Neural cell (in vitro differentiated cells): ENCODE measurements around the gene BABAM1. TPM values are rescaled to one million over a fixed set of nuclear protein-coding genes. Genes with fewer than 3 reads are reported as not detected.

Source experiments
- H2AFZ ChIP-seq: fragments of 200-600, 300-800 bp; sonication (generic), shearing (Covaris generic); 2 replicates; pipeline ENCODE4 v1.6.0; 2014; ENCODE audit warnings: low read depth, mild to moderate bottlenecking, antibody characterized with exemption, low read length, moderate library complexity
- H3F3A ChIP-seq: fragments of 200-600 bp; shearing (Covaris generic); 2 replicates; pipeline ENCODE4 v1.6.1; 2016; ENCODE audit warnings: mild to moderate bottlenecking, moderate library complexity, mixed read lengths, antibody characterized with exemption, low read length; ENCODE audit not compliant: insufficient read depth, poor library complexity, severe bottlenecking
- H3K27ac ChIP-seq: fragments of 200-600, 300-800 bp; sonication (generic), shearing (Covaris generic); 2 replicates; pipeline ENCODE4 v1.5.1; 2014; ENCODE audit warnings: mild to moderate bottlenecking, low read length, moderate library complexity
- H3K27me3 ChIP-seq: fragments of 300-800, 200-600 bp; sonication (generic), shearing (Covaris generic); 2 replicates; pipeline ENCODE4 v1.6.0; 2014; ENCODE audit warnings: mild to moderate bottlenecking, low read depth, low read length, moderate library complexity; ENCODE audit not compliant: insufficient read depth
- H3K36me3 ChIP-seq: fragments of 300-800, 200-600 bp; sonication (generic), shearing (Covaris generic); 2 replicates; pipeline ENCODE4 v1.5.1; 2014; ENCODE audit warnings: mild to moderate bottlenecking, antibody characterized with exemption, low read length, moderate library complexity; ENCODE audit not compliant: insufficient read depth
- H3K4me2 ChIP-seq: fragments of 300-800, 200-600 bp; sonication (generic), shearing (Covaris generic); 2 replicates; pipeline ENCODE4 v1.6.0; 2014; ENCODE audit warnings: mild to moderate bottlenecking, low read length
- H3K4me3 ChIP-seq: fragments of 300-800, 200-600 bp; sonication (generic), shearing (Covaris generic); 2 replicates; pipeline ENCODE4 v1.5.1; 2014; ENCODE audit warnings: mild to moderate bottlenecking, low read length, moderate library complexity
- H3K79me2 ChIP-seq: fragments of 200-600 bp; shearing (Covaris generic); replicated peaks from 2 replicates; pipeline ENCODE4 v1.6.0; 2014; ENCODE audit warnings: mild to moderate bottlenecking, low read length, moderate library complexity; ENCODE audit not compliant: insufficient read depth
- H3K9ac ChIP-seq: fragments of 300-800, 200-600 bp; sonication (generic), shearing (Covaris generic); 2 replicates; pipeline ENCODE4 v1.6.1; 2016; ENCODE audit warnings: mild to moderate bottlenecking, low read length, mixed read lengths
- H3K9me2 ChIP-seq: fragments of 200-600 bp; shearing (Covaris generic); 2 replicates; pipeline ENCODE4 v1.6.1; 2016; ENCODE audit warnings: mild to moderate bottlenecking, low read length, mixed read lengths; ENCODE audit not compliant: insufficient read depth
- H3K9me3 ChIP-seq: fragments of 200-600, 300-800 bp; sonication (generic), shearing (Covaris generic); 2 replicates; pipeline ENCODE4 v1.6.1; 2016; ENCODE audit warnings: mild to moderate bottlenecking, mixed run types, low read length, moderate library complexity, mixed read lengths
- H4K20me1 ChIP-seq: fragments of 200-600 bp; shearing (Covaris generic); 2 replicates; pipeline ENCODE4 v1.6.1; 2016; ENCODE audit warnings: mild to moderate bottlenecking, mixed run types; ENCODE audit not compliant: insufficient read depth
- CTCF ChIP-seq: fragments of 450-650 bp; IDR thresholded peaks from 2 replicates; pipeline ENCODE4 v1.5.1; 2014; ENCODE audit warnings: antibody characterized with exemption, mild to moderate bottlenecking, moderate library complexity; ENCODE audit not compliant: poor library complexity, severe bottlenecking
- EP300 ChIP-seq: fragments of 450-650 bp; conservative IDR thresholded peaks from 2 replicates; pipeline ENCODE4 v1.6.1; 2014; ENCODE audit warnings: antibody characterized with exemption, mild to moderate bottlenecking, moderate library complexity; ENCODE audit not compliant: poor library complexity, severe bottlenecking
- EZH2 ChIP-seq: fragments of 200-600, 300-800 bp; shearing (Covaris generic), sonication (generic); IDR thresholded peaks from 2 replicates; pipeline ENCODE4 v1.6.1; 2014; ENCODE audit warnings: antibody characterized with exemption, low read length, borderline replicate concordance, mild to moderate bottlenecking; ENCODE audit not compliant: insufficient read depth, poor library complexity, severe bottlenecking
- MXI1 ChIP-seq: fragments of 450-650 bp; conservative IDR thresholded peaks from 2 replicates; pipeline ENCODE4 v1.6.1; 2014; ENCODE audit warnings: antibody characterized with exemption, mild to moderate bottlenecking; ENCODE audit not compliant: poor library complexity, severe bottlenecking
- POLR2AphosphoS5 ChIP-seq: IDR thresholded peaks from 2 replicates; pipeline ENCODE4 v1.6.1; 2012
- RAD21 ChIP-seq: fragments of 450-650 bp; conservative IDR thresholded peaks from 2 replicates; pipeline ENCODE4 v1.6.1; 2014; ENCODE audit warnings: antibody characterized with exemption, mild to moderate bottlenecking, moderate library complexity
- REST ChIP-seq: IDR thresholded peaks from 2 replicates; pipeline ENCODE4 v1.6.1; 2012; ENCODE audit warnings: borderline replicate concordance
- SMC3 ChIP-seq: fragments of 450-650 bp; conservative IDR thresholded peaks from 2 replicates; pipeline ENCODE4 v1.6.1; 2014; ENCODE audit warnings: antibody characterized with exemption, mild to moderate bottlenecking, moderate library complexity; ENCODE audit not compliant: poor library complexity
- TAF1 ChIP-seq: IDR thresholded peaks from 2 replicates; pipeline ENCODE4 v1.6.1; 2012; ENCODE audit warnings: low read depth
- polyA plus RNA-seq: library from polyadenylated mRNA; depleted of rRNA; stranded (reverse); fragments of >200 nt; gene quantifications from 2 replicates; pipeline ENCODE4 v1.2.3, GENCODE V29; 2014

BABAM1 gene
- polyA plus RNA-seq, 1 donor from 2014 or later, result 123 TPM

- Histone ChIP-seq H4K20me1 (no peaks in the 10 kb centered on the region), H3K4me3 (no peak overlapping the region), H2AFZ (no peak overlapping the region), H3K9me2 (no peaks in the 10 kb centered on the region), H3K9me3 (no peaks in the 10 kb centered on the region), H3K36me3 (no peaks in the 10 kb centered on the region), H3K9ac (no peak overlapping the region), H3K27me3 (no peaks in the 10 kb centered on the region), H3K4me2 (no peak overlapping the region), H3K79me2 (peaks cover 18% of the 10 kb centered on the region), H3F3A (no peaks in the 10 kb centered on the region), H3K27ac (no peak overlapping the region)
- TF ChIP-seq EZH2 (no peak), REST (no peak)
Observed at GRCh38 chr19:17312189-17313113, 45.2 kb downstream of the BABAM1 start.

GRCh38 chr19:17314007-17314593, 46.9 kb downstream of the BABAM1 start:
- H2AFZ ChIP-seq, result no peak overlapping the region
- no peaks in the 10 kb centered on the region for H3K9me3 ChIP-seq
- H3K27me3 ChIP-seq, result no peaks in the 10 kb centered on the region
- H4K20me1 ChIP-seq, result no peaks in the 10 kb centered on the region
- H3K27ac ChIP-seq, result no peak overlapping the region
- H3K4me2 ChIP-seq, result no peak overlapping the region
- no peaks in the 10 kb centered on the region for H3K9me2 ChIP-seq
- H3K9ac ChIP-seq, result no peak overlapping the region
- TF ChIP-seq SMC3 (no peak), MXI1 (no peak)
- no peak overlapping the region for H3K4me3 ChIP-seq
- H3F3A ChIP-seq, result no peaks in the 10 kb centered on the region
- H3K79me2 ChIP-seq, result peaks cover 18% of the 10 kb centered on the region
- no peaks in the 10 kb centered on the region for H3K36me3 ChIP-seq

- H3K79me2 ChIP-seq, result no peaks in the 10 kb centered on the region
- no peaks in the 10 kb centered on the region for H3K9me2 ChIP-seq
- no peak overlapping the region for H3K9ac ChIP-seq
- H3K4me3 ChIP-seq, result no peak overlapping the region
- no peaks in the 10 kb centered on the region for H3K9me3 ChIP-seq
- TF ChIP-seq TAF1 (no peak), EP300 (no peak), MXI1 (no peak), SMC3 (no peak), REST (no peak), EZH2 (no peak), RAD21 (no peak), CTCF (no peak), POLR2AphosphoS5 (no peak)
- H2AFZ ChIP-seq, result no peak overlapping the region
- no peaks in the 10 kb centered on the region for H3F3A ChIP-seq
- no peak overlapping the region for H3K27ac ChIP-seq
- no peaks in the 10 kb centered on the region for H3K27me3 ChIP-seq
- no peak overlapping the region for H3K4me2 ChIP-seq
- H4K20me1 ChIP-seq, result no peaks in the 10 kb centered on the region
- H3K36me3 ChIP-seq, result no peaks in the 10 kb centered on the region
Observed at GRCh38 chr19:17318966-17319365, 51.7 kb downstream of the BABAM1 start.
